PC-3 (cell line): ENCODE data around the gene PHC2. TPM values are rescaled to one million over a fixed set of nuclear protein-coding genes. Genes with fewer than 3 reads are reported as not detected.

Experiments used
- ATAC-seq: fragments of 200-7000 bp; cut with Tn5 transposase; 2 replicates; pipeline ENCODE4 v1.9.1; 2020; ENCODE audit warnings: mild to moderate bottlenecking, moderate library complexity
- BruUV-seq: library from RNA; stranded (reverse); fragments of 400-500 nt; replicated peaks from 2 replicates; lab custom pipeline; 2021; lab: Mats Ljungman, UMichigan
- CTCF ChIA-PET: fragments of 300-600 bp; sonication (Branson Sonifier 250); formaldehyde crosslinking; loops from one replicate; lab custom pipeline; 2022; ENCODE audit warnings: antibody characterized with exemption; lab: Charles Lee
- POLR2A ChIA-PET: fragments of 300-600 bp; sonication (Branson Sonifier 250); formaldehyde crosslinking; loops from one replicate; lab custom pipeline; 2022; ENCODE audit warnings: antibody characterized with exemption; ENCODE audit not compliant: unreplicated experiment; lab: Charles Lee
- DNase-seq: peaks from one replicate; pipeline ENCODE4 v3.0.0-alpha.2; 2015
- H2AFZ ChIP-seq: fragments of 300-600 bp; sonication (generic); 2 replicates; pipeline ENCODE4 v1.6.0; 2016; ENCODE audit warnings: antibody characterized with exemption, low read length
- H3F3A ChIP-seq: fragments of 300-600 bp; sonication (generic); one replicate; pipeline ENCODE4 v1.6.0; 2017; ENCODE audit warnings: antibody characterized with exemption, low read length, control low read depth, mild to moderate bottlenecking; ENCODE audit not compliant: unreplicated experiment
- H3K27ac ChIP-seq: fragments of 300-600 bp; sonication (generic); 2 replicates; pipeline ENCODE4 v1.5.1; 2016; ENCODE audit warnings: mild to moderate bottlenecking, low read length
- H3K27me3 ChIP-seq: fragments of 300-600 bp; sonication (generic); 2 replicates; pipeline ENCODE4 v1.6.1; 2016; ENCODE audit warnings: low read length, mixed read lengths
- H3K36me3 ChIP-seq: fragments of 300-600 bp; sonication (generic); 2 replicates; pipeline ENCODE4 v1.6.1; 2016; ENCODE audit warnings: low read depth, mixed run types, low read length, mixed read lengths
- H3K4me1 ChIP-seq: fragments of 300-600 bp; sonication (generic); 2 replicates; pipeline ENCODE4 v1.5.1; 2016; ENCODE audit warnings: low read length; ENCODE audit not compliant: insufficient read depth
- H3K4me2 ChIP-seq: fragments of 300-600 bp; sonication (generic); 2 replicates; pipeline ENCODE4 v1.6.0; 2016; ENCODE audit warnings: low read length
- H3K4me3 ChIP-seq: fragments of 300-600 bp; sonication (generic); 2 replicates; pipeline ENCODE4 v1.5.1; 2016; ENCODE audit warnings: mild to moderate bottlenecking, low read length, mixed read lengths
- H3K79me2 ChIP-seq: fragments of 300-600 bp; sonication (generic); 2 replicates; pipeline ENCODE4 v1.6.1; 2017; ENCODE audit warnings: low read length, mixed read lengths
- H3K9ac ChIP-seq: fragments of 300-600 bp; sonication (generic); 2 replicates; pipeline ENCODE4 v1.6.0; 2016; ENCODE audit warnings: mild to moderate bottlenecking, low read length
- H3K9me2 ChIP-seq: fragments of 300-600 bp; sonication (generic); replicated peaks from 2 replicates; pipeline ENCODE4 v1.6.1; 2016; ENCODE audit warnings: mixed run types, low read length, mixed read lengths
- H3K9me3 ChIP-seq: fragments of 300-600 bp; sonication (generic); 2 replicates; pipeline ENCODE4 v1.6.1; 2016; ENCODE audit warnings: low read length, mixed read lengths
- H4K20me1 ChIP-seq: fragments of 300-600 bp; sonication (generic); 2 replicates; pipeline ENCODE4 v1.6.1; 2016; ENCODE audit warnings: low read length, mixed read lengths
- EZH2 ChIP-seq: fragments of 300-600 bp; sonication (generic); IDR thresholded peaks from one replicate; pipeline ENCODE4 v1.6.1; 2017; ENCODE audit warnings: antibody characterized with exemption, mild to moderate bottlenecking, low read length; ENCODE audit not compliant: unreplicated experiment
- EZH2phosphoT487 ChIP-seq: fragments of 300-600 bp; sonication (generic); IDR thresholded peaks from 2 replicates; pipeline ENCODE4 v1.6.1; 2018; ENCODE audit warnings: mild to moderate bottlenecking, antibody characterized with exemption, low read length, borderline replicate concordance
- intact Hi-C: fragments of 100-400 bp; cut with micrococcal nuclease; formaldehyde crosslinking; loops from 2 replicates; pipeline ENCODE4 v1.9.0; 2023
- total RNA-seq: library from RNA; depleted of rRNA; stranded (reverse); fragments of >200 nt; gene quantifications from 2 replicates; pipeline ENCODE4 v1.2.3, GENCODE V29; 2014
- TF ChIP-seq, protein P1 (sequence below): fragments of 300-600 bp; sonication (generic); conservative IDR thresholded peaks from 2 replicates; pipeline ENCODE4 v1.5.1; 2017; ENCODE audit warnings: antibody characterized with exemption, low read depth, mild to moderate bottlenecking, low read length

Gene PHC2
- total RNA-seq, 1 experiment from 2014 or later = 134 TPM

DNA sequence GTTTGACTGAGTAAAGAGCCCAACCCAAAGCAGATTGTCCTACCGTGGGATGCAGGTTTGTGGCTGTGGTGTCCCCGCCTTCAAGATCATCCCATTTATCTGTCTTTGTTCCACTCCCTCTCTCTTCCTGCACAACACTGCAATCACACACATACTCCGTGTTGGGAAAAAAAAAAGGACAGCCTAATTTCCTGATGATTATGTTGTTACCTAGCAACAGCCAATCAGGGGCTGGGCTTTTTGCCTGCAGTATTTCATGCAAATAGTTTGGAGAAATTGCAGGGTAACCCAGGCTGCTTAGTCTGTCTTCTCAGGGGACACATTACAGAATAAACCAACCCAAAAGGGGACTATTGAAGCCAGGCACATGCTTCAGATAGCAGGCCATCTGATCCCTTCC is 38.3 kb downstream of the PHC2 start:
- no peak overlapping the region for H3K4me2 ChIP-seq
- no peaks in the 10 kb centered on the region for H4K20me1 ChIP-seq
- ATAC-seq = no peak
- H3K9me2 ChIP-seq = no peaks in the 10 kb centered on the region
- no peak overlapping the region for H3K9ac ChIP-seq
- no TSS peak for BruUV-seq
- POLR2A ChIA-PET = no interaction called here
- intact Hi-C loops = loop anchor here (5.0 kb wide), 1 partner anchor 65 kb away; no protein-coding TSS in a partner anchor
- no peaks in the 10 kb centered on the region for H3K9me3 ChIP-seq
- H2AFZ ChIP-seq = no peak overlapping the region
- H3K27ac ChIP-seq = no peak overlapping the region
- peaks cover 10% of the 10 kb centered on the region; the same call in 1 of the 2 replicates for H3K36me3 ChIP-seq
- no peaks in the 10 kb centered on the region for H3F3A ChIP-seq
- no peaks in the 10 kb centered on the region for H3K4me1 ChIP-seq
- TF ChIP-seq EZH2 = no peak
- no peak for TF ChIP-seq EZH2phosphoT487
- TF ChIP-seq, protein P1, sequence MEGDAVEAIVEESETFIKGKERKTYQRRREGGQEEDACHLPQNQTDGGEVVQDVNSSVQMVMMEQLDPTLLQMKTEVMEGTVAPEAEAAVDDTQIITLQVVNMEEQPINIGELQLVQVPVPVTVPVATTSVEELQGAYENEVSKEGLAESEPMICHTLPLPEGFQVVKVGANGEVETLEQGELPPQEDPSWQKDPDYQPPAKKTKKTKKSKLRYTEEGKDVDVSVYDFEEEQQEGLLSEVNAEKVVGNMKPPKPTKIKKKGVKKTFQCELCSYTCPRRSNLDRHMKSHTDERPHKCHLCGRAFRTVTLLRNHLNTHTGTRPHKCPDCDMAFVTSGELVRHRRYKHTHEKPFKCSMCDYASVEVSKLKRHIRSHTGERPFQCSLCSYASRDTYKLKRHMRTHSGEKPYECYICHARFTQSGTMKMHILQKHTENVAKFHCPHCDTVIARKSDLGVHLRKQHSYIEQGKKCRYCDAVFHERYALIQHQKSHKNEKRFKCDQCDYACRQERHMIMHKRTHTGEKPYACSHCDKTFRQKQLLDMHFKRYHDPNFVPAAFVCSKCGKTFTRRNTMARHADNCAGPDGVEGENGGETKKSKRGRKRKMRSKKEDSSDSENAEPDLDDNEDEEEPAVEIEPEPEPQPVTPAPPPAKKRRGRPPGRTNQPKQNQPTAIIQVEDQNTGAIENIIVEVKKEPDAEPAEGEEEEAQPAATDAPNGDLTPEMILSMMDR = no peak
- no peak overlapping the region for H3K4me3 ChIP-seq
- H3K79me2 ChIP-seq = 0 out of 2 replicates have a peak, but pooled peaks cover 9% of the 10 kb centered on the region
- CTCF ChIA-PET = no interaction called here
- DNase-seq = no peak
- no peaks in the 10 kb centered on the region for H3K27me3 ChIP-seq

DNA sequence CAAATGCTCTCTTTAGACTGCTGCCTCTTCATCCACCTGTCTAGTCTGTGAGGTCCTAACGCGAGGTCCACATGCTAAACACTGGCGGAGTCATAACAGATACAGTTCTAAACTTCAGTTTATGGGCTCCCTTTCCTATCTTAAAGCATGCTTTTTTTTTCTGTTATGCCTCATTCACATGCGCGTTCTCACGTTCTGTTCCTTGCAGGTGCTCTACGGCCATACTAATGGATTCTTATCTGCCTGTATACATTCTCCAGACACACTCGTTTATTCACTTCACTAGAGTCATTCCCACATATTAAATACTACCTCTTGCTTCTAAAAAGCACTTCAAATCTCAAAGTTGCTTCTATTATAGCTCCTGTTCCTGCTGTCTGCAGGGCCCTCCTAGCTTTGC is 38.7 kb downstream of the PHC2 start:
- Histone ChIP-seq H3K9me2 (no peaks in the 10 kb centered on the region), H3K27ac (no peak overlapping the region), H3K36me3 (peaks cover 6% of the 10 kb centered on the region; the same call in 1 of the 2 replicates), H3K79me2 (0 out of 2 replicates have a peak, but pooled peaks cover 12% of the 10 kb centered on the region), H2AFZ (no peak overlapping the region), H3K9me3 (no peaks in the 10 kb centered on the region), H3K4me2 (no peak overlapping the region), H3K4me1 (no peaks in the 10 kb centered on the region), H4K20me1 (no peaks in the 10 kb centered on the region), H3K27me3 (no peaks in the 10 kb centered on the region), H3K9ac (no peak overlapping the region), H3K4me3 (no peak overlapping the region), H3F3A (no peaks in the 10 kb centered on the region)
- DNase-seq (no peak), ATAC-seq (no peak)
- intact Hi-C loops = loop anchor here (5.0 kb wide), 1 partner anchor 65 kb away; no protein-coding TSS in a partner anchor
- POLR2A ChIA-PET = no interaction called here
- TF ChIP-seq EZH2 (no peak), EZH2phosphoT487 (no peak)
- TF ChIP-seq, protein P1 = no peak
- CTCF ChIA-PET = no interaction called here
- no TSS peak for BruUV-seq

DNA sequence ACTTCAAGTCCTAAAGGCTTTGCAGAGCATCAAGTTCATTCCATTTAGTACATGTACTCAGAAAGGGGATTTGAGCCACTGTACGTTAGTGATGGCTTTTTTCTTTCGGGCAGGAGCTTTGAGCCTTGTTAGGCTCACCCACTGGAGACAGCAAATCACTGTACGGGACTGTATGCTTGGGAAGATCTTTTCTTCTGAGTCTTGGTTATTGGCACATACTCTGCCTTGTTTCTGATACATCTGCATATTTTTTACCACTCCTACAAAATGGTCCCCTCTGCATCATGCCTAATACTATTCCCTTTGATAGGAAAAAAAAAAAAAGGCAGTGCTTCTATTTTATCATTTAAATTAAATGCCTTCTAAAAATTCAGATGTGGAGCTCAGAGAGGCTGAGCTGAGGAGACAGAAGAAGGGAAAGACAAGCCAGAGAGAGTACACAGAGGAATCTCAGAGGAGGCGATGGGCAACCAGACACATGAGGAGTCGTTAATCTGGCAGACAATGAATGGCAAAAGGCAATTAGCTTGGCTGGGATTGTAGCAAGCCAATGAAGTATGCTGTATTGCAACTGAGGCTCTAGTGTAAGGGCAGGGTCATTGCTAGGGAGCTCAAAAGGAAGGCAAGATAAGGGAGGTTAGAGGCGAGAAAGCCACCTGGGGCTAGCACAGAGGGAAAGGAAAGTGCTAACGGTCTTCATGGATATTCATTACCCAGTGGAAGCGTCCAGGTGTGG is 39.4 kb downstream of the PHC2 start:
- CTCF ChIA-PET = no interaction called here
- no peak for TF ChIP-seq EZH2phosphoT487
- TF ChIP-seq, protein P1 = no peak
- TF ChIP-seq EZH2 = no peak
- Histone ChIP-seq H3F3A (no peaks in the 10 kb centered on the region), H3K9ac (no peak overlapping the region), H2AFZ (no peak overlapping the region), H3K79me2 (0 out of 2 replicates have a peak, but pooled peaks cover 11% of the 10 kb centered on the region), H3K4me1 (no peaks in the 10 kb centered on the region), H3K27ac (no peak overlapping the region), H3K9me3 (no peaks in the 10 kb centered on the region), H3K4me2 (no peak overlapping the region), H3K4me3 (no peak overlapping the region), H3K9me2 (no peaks in the 10 kb centered on the region), H4K20me1 (no peaks in the 10 kb centered on the region), H3K27me3 (no peaks in the 10 kb centered on the region), H3K36me3 (no peaks in the 10 kb centered on the region)
- no TSS peak for BruUV-seq
- ATAC-seq (no peak), DNase-seq (no peak)
- intact Hi-C loops = loop anchor here (5.0 kb wide), 1 partner anchor 66 kb away; no protein-coding TSS in a partner anchor
- POLR2A ChIA-PET = no interaction called here
